Loucy (cell line): ENCODE data around the gene BIN2.
A peak's percentile ranks its signal among the peaks of the same experiment; 100 is the strongest.

Experiments used
- H2AFZ ChIP-seq: fragments of 200-600 bp; sonication (generic); 2 replicates; pipeline ENCODE4 v1.6.0; 2016; ENCODE audit warnings: antibody characterized with exemption, mild to moderate bottlenecking, low read length, moderate library complexity
- H3F3A ChIP-seq: fragments of 200-600 bp; 2 replicates; pipeline ENCODE4 v1.6.0; 2016; ENCODE audit warnings: antibody characterized with exemption, low read depth, mild to moderate bottlenecking
- H3K27me3 ChIP-seq: fragments of 200-600 bp; sonication (generic); 2 replicates; pipeline ENCODE4 v1.6.1; 2014; ENCODE audit warnings: low read length, mild to moderate bottlenecking; ENCODE audit not compliant: insufficient read depth, poor library complexity, severe bottlenecking
- H3K36me3 ChIP-seq: fragments of 200-600 bp; sonication (generic); 2 replicates; pipeline ENCODE4 v1.6.1; 2016; ENCODE audit warnings: low read length; ENCODE audit not compliant: insufficient read depth
- H3K4me1 ChIP-seq: fragments of 200-600 bp; sonication (generic); 2 replicates; pipeline ENCODE4 v1.5.1; 2014; ENCODE audit warnings: low read length, mild to moderate bottlenecking; ENCODE audit not compliant: insufficient read depth, poor library complexity, severe bottlenecking
- H3K4me2 ChIP-seq: fragments of 200-600 bp; sonication (generic); 2 replicates; pipeline ENCODE4 v1.6.0; 2014; ENCODE audit warnings: antibody characterized with exemption, low read length, low read depth, mild to moderate bottlenecking; ENCODE audit not compliant: poor library complexity, severe bottlenecking
- H3K4me3 ChIP-seq: fragments of 200-600 bp; sonication (generic); 2 replicates; pipeline ENCODE4 v1.5.1; 2014; ENCODE audit warnings: low read length, mild to moderate bottlenecking, mixed read lengths; ENCODE audit not compliant: poor library complexity, severe bottlenecking
- H3K79me2 ChIP-seq: fragments of 200-600 bp; sonication (generic); 2 replicates; pipeline ENCODE4 v1.6.1; 2014; ENCODE audit warnings: low read length; ENCODE audit not compliant: insufficient read depth
- H3K9ac ChIP-seq: fragments of 200-600 bp; sonication (generic); 2 replicates; pipeline ENCODE4 v1.6.0; 2014; ENCODE audit warnings: mild to moderate bottlenecking, low read depth, low read length, moderate library complexity; ENCODE audit not compliant: poor library complexity, severe bottlenecking
- H3K9me2 ChIP-seq: fragments of 200-600 bp; sonication (generic); replicated peaks from 2 replicates; pipeline ENCODE4 v1.6.1; 2016; ENCODE audit warnings: low read depth, low read length, mixed read lengths
- H3K9me3 ChIP-seq: fragments of 200-600 bp; sonication (generic); 2 replicates; pipeline ENCODE4 v1.6.1; 2014; ENCODE audit warnings: mild to moderate bottlenecking, antibody characterized with exemption, low read length, low read depth; ENCODE audit not compliant: insufficient read depth
- H4K20me1 ChIP-seq: fragments of 200-600 bp; sonication (generic); 2 replicates; pipeline ENCODE4 v1.6.0; 2014; ENCODE audit warnings: antibody characterized with exemption, low read length, mild to moderate bottlenecking; ENCODE audit not compliant: insufficient read depth, poor library complexity, severe bottlenecking
- CTCF ChIP-seq: fragments of 200-600 bp; sonication (generic); conservative IDR thresholded peaks from 2 replicates; pipeline ENCODE4 v1.5.1; 2014; ENCODE audit warnings: mild to moderate bottlenecking, antibody characterized with exemption, low read length
- EZH2phosphoT487 ChIP-seq: fragments of 200-600 bp; IDR thresholded peaks from 2 replicates; pipeline ENCODE4 v1.6.1; 2018; ENCODE audit warnings: antibody characterized with exemption, mild to moderate bottlenecking, moderate library complexity, borderline replicate concordance

The BIN2 gene

GRCh38 chr12:51238510-51239334 is 85.3 kb downstream of the BIN2 start, which contains the start of gene DAZAP2:
DAZAP2 (plus strand) TSS chr12:51238826; CDS start chr12:51238908, 82 bp downstream.
- no peaks in the 10 kb centered on the region for H3K9me3 ChIP-seq
- peak; percentile 41 for TF ChIP-seq CTCF
- TF ChIP-seq EZH2phosphoT487 = no peak
- peaks cover 3% of the 10 kb centered on the region for H3K27me3 ChIP-seq

GRCh38 chr12:51238037-51238509 is 85.9 kb downstream of the BIN2 start:
- Histone ChIP-seq H3K4me3 (peak overlapping the region; percentile 96), H3K4me1 (peaks cover 27% of the 10 kb centered on the region), H3F3A (0 out of 2 replicates have a peak, but pooled peaks cover 2% of the 10 kb centered on the region), H3K9me3 (no peaks in the 10 kb centered on the region), H3K27me3 (peaks cover 3% of the 10 kb centered on the region), H2AFZ (peak overlapping the region; percentile 85), H3K36me3 (peaks cover 26% of the 10 kb centered on the region; the same call in 1 of the 2 replicates), H3K9ac (peak overlapping the region; percentile 98), H3K4me2 (peak overlapping the region; percentile 81), H3K9me2 (no peaks in the 10 kb centered on the region), H4K20me1 (peaks cover 33% of the 10 kb centered on the region), H3K79me2 (peaks cover 38% of the 10 kb centered on the region)
- TF ChIP-seq CTCF (no peak), EZH2phosphoT487 (no peak)

More at GRCh38 chr12:51238510-51239334, 85.3 kb downstream of the BIN2 start, which contains the start of gene DAZAP2:
- H3K9ac ChIP-seq = peak within 1 kb of the TSS; percentile 98
- H4K20me1 ChIP-seq = peaks cover 35% of the 10 kb centered on the region
- H3K79me2 ChIP-seq = peaks cover 40% of the 10 kb centered on the region
- H3K4me1 ChIP-seq = peaks cover 30% of the 10 kb centered on the region
- H3K4me2 ChIP-seq = peak within 1 kb of the TSS; percentile 100
- no peaks in the 10 kb centered on the region for H3K9me2 ChIP-seq
- H3K4me3 ChIP-seq = peak within 1 kb of the TSS; percentile 96
- peaks cover 32% of the 10 kb centered on the region; the same call in 1 of the 2 replicates for H3K36me3 ChIP-seq
- peaks cover 8% of the 10 kb centered on the region; the same call in 1 of the 2 replicates for H3F3A ChIP-seq
- H2AFZ ChIP-seq = peak within 1 kb of the TSS; percentile 88

DNA sequence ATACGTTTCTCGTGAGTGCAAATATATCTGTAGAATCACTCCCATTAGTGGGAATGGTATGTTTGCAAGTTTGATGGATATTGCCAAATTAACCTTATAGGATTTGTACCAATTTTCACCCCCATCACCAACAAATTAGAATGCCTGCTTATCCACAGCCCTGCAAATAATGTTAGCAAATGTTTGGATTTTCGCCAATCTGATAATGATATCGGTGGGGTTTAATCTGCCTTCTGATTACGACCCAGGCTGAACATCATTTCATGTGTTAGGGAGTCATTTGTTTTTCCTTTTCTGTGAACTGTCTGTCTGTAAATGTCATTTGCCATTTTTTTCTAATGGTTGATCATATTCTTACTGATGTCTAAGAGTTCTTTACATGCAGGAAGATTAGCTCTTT is 89.4 kb downstream of the BIN2 start:
- H3K4me2 ChIP-seq = no peak overlapping the region
- H3K4me1 ChIP-seq = peaks cover 5% of the 10 kb centered on the region
- no peaks in the 10 kb centered on the region for H3K36me3 ChIP-seq
- H3K27me3 ChIP-seq = peaks cover 3% of the 10 kb centered on the region
- peaks cover 4% of the 10 kb centered on the region for H4K20me1 ChIP-seq
- no peaks in the 10 kb centered on the region for H3K9me3 ChIP-seq
- H3F3A ChIP-seq = no peaks in the 10 kb centered on the region
- H3K9ac ChIP-seq = no peak overlapping the region
- no peak overlapping the region for H2AFZ ChIP-seq
- TF ChIP-seq CTCF = no peak
- TF ChIP-seq EZH2phosphoT487 = no peak
- H3K9me2 ChIP-seq = no peaks in the 10 kb centered on the region
- H3K79me2 ChIP-seq = peaks cover 5% of the 10 kb centered on the region
- no peak overlapping the region for H3K4me3 ChIP-seq
